SK-N-SH (cell line): Measurements from ENCODE around the gene RAB3C.

Experiments used
- CTCF ChIP-seq: fragments of 200-600 bp; sonication (generic); IDR thresholded peaks from 2 replicates; pipeline ENCODE4 v1.6.1; 2017; ENCODE audit warnings: antibody characterized with exemption, mild to moderate bottlenecking, moderate library complexity
- EP300 ChIP-seq, 2 experiments: IDR thresholded peaks; 2 replicates each; pipeline versions ENCODE4 v1.4.0 to v1.6.1; 2012; ENCODE audit warnings: borderline replicate concordance in 1 of 2, low read depth in 1 of 2, low read length in 1 of 2
- MEF2A ChIP-seq: IDR thresholded peaks from 2 replicates; pipeline ENCODE4 v1.4.0; 2012; ENCODE audit warnings: low read depth, borderline replicate concordance
- REST ChIP-seq: IDR thresholded peaks from 2 replicates; pipeline ENCODE4 v1.6.1; 2012; ENCODE audit warnings: mild to moderate bottlenecking, low read depth, low read length, moderate library complexity
- RFX5 ChIP-seq: IDR thresholded peaks from 2 replicates; pipeline ENCODE4 v1.6.1; 2012; ENCODE audit warnings: mild to moderate bottlenecking, improper control_type of control experiment, low read length
- SMC3 ChIP-seq: IDR thresholded peaks from 2 replicates; pipeline ENCODE4 v1.6.1; 2012; ENCODE audit warnings: low read depth, low read length, improper control_type of control experiment

- TF ChIP-seq CTCF (no peak), EP300 (IDR thresholded peaks at IDR 0.05; ENCODE audit: borderline replicate concordance in 1 of 2, low read depth in 1 of 2, low read length in 1 of 2) (no peak), RFX5 (no peak), REST (no peak), MEF2A (no peak), SMC3 (no peak)
These were observed 133.8 kb downstream of the RAB3C start for GRCh38 chr5:58716713-58717112.
